Superior temporal gyrus (tissue), 1 donor: Measurements from ENCODE around the gene SAA1.

ENCODE experiments used
- DNase-seq: peaks from one replicate; pipeline ENCODE4 v3.0.0-alpha.2; 2016; ENCODE audit errors: extremely low spot score

SAA1 gene

DNA sequence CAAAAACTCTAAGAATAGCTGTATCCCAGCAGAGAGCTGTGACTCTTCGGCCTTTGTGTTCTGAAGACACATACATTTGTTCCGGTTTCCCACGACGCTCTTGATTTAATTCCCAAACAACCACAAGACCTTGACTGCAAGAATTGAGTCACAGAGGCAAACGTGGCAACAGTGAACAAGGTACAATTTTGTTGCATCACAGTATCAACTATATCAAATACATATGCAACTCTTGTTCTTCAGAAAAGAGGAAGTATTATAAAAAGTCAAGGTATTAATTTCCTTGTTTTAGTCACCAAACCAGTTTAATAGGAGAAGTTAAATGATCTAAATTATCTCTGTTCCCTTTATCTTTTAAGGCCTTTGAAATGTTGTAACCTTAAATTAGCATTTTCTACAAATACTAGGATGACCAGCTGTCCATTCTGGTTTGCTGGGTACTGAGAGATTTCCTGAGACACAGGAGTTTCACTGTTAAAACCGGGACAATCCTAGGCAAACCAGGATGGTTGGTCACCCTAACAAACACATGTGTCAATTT is 44.8 kb downstream of the SAA1 start:
- DNase-seq, result no peak

DNA sequence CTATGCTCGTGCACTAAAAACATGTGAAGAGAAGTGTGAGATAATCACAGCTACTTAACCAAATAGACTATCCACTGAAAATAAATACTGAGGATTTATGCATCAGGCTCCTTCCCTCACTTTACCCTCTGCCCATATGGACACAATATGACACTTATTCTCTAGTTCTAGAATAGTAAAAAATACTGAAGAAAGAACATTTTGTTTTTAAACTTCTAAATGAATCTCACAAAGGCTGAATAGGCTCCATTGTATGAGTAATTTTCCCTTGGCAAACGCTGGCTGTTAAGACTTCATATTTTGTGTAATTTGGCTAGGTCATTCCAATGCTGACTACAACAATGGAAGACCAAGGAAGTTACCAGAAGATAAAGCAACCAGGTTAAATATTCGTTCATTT is 45.9 kb downstream of the SAA1 start:
- peak; percentile 38 for DNase-seq

DNA sequence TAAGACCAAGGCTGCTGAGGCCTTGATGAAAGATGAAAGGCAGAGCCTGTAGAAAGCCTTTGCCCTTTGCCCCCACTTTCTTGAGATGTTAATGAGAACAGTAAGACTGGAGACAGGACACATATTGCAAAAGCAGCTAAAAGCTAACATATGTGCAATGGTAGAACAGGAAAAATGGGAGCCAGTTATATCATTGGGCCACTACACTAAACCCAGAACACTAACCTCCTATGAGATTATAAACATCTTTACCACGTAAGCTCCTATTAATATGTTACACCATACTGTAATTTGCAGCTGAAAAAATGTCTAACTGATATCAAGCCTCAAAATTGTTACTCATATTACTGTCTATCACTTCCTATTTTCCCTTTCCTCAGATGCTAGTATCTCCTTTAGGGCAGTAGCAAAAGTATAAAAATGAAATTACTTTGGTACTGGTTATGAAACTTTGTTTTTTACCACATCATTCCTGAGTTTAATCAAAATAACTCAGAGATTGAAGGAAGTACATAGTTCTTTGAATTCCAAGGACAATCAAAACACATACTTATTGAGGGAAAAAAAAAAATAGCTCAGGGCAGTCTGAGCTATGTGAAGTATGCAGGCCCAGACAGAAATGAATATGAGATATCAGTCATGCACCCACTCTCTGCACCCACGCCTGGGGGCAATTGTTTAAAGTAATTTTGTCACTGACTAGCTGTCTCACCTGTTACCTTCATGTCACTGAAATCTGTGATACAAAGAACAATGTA is 46.8 kb downstream of the SAA1 start:
- DNase-seq, result no peak

DNA sequence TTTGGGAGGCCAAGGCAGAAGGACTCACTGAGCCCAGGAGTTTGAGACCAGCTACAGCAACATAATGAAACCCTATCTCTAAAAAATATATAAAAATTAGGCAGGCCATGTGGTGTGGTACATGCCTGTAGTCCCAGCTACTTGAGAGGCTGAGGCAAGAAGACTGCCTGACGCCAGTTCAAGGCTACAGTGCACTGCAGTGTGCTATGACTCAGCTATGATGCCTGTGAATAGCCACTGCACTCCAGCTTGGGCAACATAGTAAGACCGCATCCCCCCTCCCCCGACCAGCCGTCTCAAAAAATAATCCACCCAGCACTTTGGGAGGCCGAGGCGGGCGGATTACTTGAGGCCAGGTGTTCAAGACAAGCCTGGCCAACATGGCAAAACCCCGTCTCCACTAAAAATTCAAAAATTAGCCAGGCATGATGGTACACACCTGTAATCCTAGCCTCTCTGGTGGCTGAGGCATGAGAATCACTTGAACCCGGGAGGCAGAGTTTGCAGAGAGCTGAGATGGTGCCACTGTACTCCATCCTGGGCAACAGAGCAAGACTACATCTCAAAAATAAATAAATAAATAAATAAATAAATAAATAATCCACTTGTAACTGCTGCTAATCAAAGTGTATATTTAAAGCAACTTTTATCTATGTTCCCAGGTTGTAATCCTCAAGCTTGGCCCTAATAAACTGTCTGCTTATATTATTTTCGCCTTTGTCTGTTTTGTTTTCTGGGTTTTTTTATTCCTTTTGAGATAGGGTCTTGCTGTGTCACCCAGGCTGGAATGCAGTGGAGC is 48.1 kb downstream of the SAA1 start:
- no peak for DNase-seq

DNA sequence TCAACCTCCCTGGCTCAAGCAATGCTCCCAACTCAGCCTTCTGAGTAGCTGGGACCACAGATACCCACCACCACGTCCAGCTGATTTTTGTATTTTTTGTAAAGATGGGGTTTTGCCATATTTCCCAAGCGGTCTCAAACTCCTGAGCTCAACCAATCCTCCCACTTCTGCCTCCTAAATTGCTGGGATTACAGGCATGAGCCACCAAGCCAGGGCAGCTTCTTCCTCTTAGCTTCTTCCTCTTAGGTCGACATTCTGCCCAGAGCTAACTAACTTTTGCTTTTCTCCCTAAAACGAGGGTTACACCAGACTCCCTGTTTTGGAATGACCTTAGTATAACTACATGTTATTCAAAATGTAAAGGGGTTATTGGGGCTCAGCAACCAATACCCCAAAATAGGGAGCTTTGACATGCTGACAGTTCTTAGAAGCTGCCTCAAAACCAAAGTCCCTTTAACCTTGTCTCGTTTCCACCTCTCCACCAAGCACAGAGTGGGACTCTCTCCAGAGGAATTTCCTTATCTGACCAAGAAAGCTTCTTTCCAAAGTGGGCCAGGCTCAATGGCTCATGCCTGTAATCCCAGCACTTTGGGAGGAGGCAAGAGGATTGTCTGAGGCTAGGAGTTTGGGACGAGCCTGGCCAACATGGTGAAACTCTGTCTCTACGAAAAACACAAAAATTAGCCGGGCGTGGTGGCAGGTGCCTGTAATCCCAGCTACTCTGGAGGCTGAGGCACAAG is 48.9 kb downstream of the SAA1 start:
- DNase-seq, result no peak

DNA sequence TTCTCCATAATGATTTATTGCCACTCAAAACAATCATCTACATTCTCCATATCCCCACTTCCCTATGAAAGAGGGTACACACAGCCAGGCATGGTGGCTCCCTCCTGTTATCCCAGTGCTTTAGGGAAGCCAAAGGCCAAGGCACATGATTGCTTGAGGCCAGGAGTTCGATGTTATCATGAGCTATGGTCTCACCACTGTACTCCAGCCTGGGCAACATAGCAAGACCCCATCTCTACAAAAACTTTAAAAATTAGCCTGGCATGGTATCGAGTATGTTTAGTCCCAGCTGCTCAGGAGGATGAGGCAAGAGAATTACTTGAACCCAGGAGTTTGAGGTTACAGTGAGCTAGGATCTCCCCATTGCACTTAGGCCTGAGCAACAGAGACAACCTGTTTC is 49.8 kb downstream of the SAA1 start:
- DNase-seq, result no peak

DNA sequence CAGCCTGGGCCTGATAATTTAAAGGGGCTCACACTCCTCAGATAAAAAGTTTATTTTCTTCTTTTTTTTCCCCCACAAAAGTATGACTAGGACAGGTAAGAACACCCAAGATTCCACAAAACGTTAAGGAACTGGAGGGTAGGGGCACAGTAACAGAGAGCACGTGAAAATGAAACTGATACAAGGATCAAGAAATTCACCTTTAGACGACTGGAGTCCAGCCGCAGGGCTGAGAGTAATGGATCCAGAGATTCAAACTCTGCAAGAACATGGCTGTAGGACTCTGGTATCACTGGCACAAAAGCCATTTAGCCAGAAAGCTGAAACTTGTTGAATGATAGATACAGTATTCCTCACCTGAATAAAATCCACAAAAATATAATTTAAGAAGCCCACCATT is 51.5 kb downstream of the SAA1 start:
- DNase-seq, result no peak
